K562 (cell line): ENCODE results near the gene OPA1. TPM values are rescaled to one million over a fixed set of nuclear protein-coding genes. Genes with fewer than 3 reads are reported as not detected.

ENCODE experiments used
- RFX7 ChIP-seq: fragments of 250-450 bp; sonication (Bioruptor Pico); IDR thresholded peaks from 2 replicates; pipeline ENCODE4 v1.5.1; 2021; ENCODE audit warnings: mild to moderate bottlenecking
- ZBTB40 ChIP-seq, 2 experiments: fragments of 450-650 bp in 1 of 2; sonication (generic) in 1 of 2; formaldehyde crosslinking in 1 of 2; IDR thresholded peaks; 2 replicates each; pipeline versions ENCODE4 v1.7.1 to v1.9.0; 2016 to 2022; ENCODE audit warnings: inconsistent platforms in 1 of 2, mild to moderate bottlenecking in 1 of 2, missing genetic modification reagents in 1 of 2
- ZFX ChIP-seq: sonication (generic); formaldehyde crosslinking; IDR thresholded peaks from 2 replicates; pipeline ENCODE4 v1.8.0; 2022; ENCODE audit warnings: mild to moderate bottlenecking, missing genetic modification reagents, moderate library complexity
- ZNF384 ChIP-seq: IDR thresholded peaks from 2 replicates; pipeline ENCODE4 v1.6.1; 2012; ENCODE audit warnings: low read depth, low read length, improper control_type of control experiment
- polyA plus RNA-seq, 8 experiments: library from polyadenylated mRNA; depleted of rRNA in 4 of 8; stranded (reverse) in 5 of 8; unstranded in 3 of 8; fragments of >200 nt; fragmentation: Nextera tagmentation in 2 of 8; fragmentation: Illumina TruSeq in 1 of 8; extraction: Ambion mirVana in 2 of 8; extraction: Trizol in 1 of 8; gene quantifications; 2 replicates each; pipeline versions ENCODE4 v1.2.1 to v1.2.3, GENCODE V29; 2011 to 2014; ENCODE audit warnings: inconsistent platforms in 1 of 8, missing spikeins in 1 of 8
- total RNA-seq, 7 experiments: library from RNA; depleted of rRNA in 6 of 7; stranded (reverse); fragments of >200 nt in 6 of 7; fragmentation: Illumina TruSeq in 2 of 7; extraction: Trizol in 2 of 7; gene quantifications; 2 replicates each; pipeline versions ENCODE4 v1.2.1 to v1.2.3, GENCODE V29; 2011 to 2021; ENCODE audit warnings: low replicate concordance in 1 of 7
- TF ChIP-seq, protein P1 (sequence below), 2 experiments: fragments of 450-650 bp; formaldehyde crosslinking in 1 of 2; IDR thresholded peaks; 2 replicates each; pipeline versions ENCODE4 v1.4.0 to v1.6.1; 2014 to 2020; ENCODE audit warnings: mild to moderate bottlenecking in 2 of 2, borderline replicate concordance in 1 of 2, low read depth in 1 of 2
- TF ChIP-seq, protein P2 (sequence below): fragments of 250-450 bp; sonication (Bioruptor Pico); IDR thresholded peaks from 2 replicates; pipeline ENCODE4 v1.5.0; 2022; ENCODE audit warnings: mild to moderate bottlenecking

OPA1 gene
- total and polyA plus RNA-seq, 9 of the 15 experiments (the other 6 are each of a cell fraction or from before 2014, with no cell fraction given), result 19.7 to 127 (median 94.7) TPM

DNA sequence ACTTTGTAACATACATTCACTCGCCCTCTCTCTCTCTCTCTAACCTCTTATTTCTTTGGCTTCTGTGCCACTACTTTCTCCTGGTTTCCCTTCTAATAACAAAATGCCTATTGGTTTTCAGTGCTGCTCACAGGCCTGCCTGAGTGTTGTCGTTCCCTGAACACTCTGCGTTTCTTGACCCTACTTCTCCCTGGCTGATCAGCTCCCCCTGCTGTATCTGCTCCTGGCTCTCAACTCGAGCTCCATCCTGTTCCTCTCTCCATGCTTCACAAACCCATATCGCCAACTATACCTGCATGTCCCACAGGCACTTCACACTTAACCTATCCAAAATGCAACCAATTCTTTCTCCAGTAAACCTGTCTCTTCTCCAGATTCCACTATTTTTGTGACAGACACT is 111.4 kb downstream of the OPA1 start (continued):
- TF ChIP-seq, protein P1, sequence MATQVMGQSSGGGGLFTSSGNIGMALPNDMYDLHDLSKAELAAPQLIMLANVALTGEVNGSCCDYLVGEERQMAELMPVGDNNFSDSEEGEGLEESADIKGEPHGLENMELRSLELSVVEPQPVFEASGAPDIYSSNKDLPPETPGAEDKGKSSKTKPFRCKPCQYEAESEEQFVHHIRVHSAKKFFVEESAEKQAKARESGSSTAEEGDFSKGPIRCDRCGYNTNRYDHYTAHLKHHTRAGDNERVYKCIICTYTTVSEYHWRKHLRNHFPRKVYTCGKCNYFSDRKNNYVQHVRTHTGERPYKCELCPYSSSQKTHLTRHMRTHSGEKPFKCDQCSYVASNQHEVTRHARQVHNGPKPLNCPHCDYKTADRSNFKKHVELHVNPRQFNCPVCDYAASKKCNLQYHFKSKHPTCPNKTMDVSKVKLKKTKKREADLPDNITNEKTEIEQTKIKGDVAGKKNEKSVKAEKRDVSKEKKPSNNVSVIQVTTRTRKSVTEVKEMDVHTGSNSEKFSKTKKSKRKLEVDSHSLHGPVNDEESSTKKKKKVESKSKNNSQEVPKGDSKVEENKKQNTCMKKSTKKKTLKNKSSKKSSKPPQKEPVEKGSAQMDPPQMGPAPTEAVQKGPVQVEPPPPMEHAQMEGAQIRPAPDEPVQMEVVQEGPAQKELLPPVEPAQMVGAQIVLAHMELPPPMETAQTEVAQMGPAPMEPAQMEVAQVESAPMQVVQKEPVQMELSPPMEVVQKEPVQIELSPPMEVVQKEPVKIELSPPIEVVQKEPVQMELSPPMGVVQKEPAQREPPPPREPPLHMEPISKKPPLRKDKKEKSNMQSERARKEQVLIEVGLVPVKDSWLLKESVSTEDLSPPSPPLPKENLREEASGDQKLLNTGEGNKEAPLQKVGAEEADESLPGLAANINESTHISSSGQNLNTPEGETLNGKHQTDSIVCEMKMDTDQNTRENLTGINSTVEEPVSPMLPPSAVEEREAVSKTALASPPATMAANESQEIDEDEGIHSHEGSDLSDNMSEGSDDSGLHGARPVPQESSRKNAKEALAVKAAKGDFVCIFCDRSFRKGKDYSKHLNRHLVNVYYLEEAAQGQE (IDR thresholded peaks at IDR 0.05; ENCODE audit: borderline replicate concordance), result peak; percentile 70; the same call in 1 of the 2 replicates
- TF ChIP-seq, protein P1 (CRISPR knock-in tag; IDR thresholded peaks at IDR 0.05; ENCODE audit: low read depth), result no peak
- TF ChIP-seq RFX7 (CRISPR knock-in tag) (no peak), ZNF384 (peak; percentile 14; the same call in 1 of the 2 replicates), ZFX (CRISPR knock-in tag) (no peak), ZBTB40 (IDR thresholded peaks at IDR 0.05) (no peak), ZBTB40 (CRISPR knock-in tag; IDR thresholded peaks at IDR 0.05) (no peak)
- TF ChIP-seq, protein P2, sequence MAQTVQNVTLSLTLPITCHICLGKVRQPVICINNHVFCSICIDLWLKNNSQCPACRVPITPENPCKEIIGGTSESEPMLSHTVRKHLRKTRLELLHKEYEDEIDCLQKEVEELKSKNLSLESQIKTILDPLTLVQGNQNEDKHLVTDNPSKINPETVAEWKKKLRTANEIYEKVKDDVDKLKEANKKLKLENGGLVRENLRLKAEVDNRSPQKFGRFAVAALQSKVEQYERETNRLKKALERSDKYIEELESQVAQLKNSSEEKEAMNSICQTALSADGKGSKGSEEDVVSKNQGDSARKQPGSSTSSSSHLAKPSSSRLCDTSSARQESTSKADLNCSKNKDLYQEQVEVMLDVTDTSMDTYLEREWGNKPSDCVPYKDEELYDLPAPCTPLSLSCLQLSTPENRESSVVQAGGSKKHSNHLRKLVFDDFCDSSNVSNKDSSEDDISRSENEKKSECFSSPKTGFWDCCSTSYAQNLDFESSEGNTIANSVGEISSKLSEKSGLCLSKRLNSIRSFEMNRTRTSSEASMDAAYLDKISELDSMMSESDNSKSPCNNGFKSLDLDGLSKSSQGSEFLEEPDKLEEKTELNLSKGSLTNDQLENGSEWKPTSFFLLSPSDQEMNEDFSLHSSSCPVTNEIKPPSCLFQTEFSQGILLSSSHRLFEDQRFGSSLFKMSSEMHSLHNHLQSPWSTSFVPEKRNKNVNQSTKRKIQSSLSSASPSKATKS (CRISPR knock-in tag), result no peak
